ENCODE results near the gene TULP4.

GRCh38 chr6:158485431-158485830 lies 173.2 kb downstream of the TULP4 start:
- no peak for TF ChIP-seq CTCF (conservative IDR thresholded peaks at IDR 0.05 in 1 of 2, IDR thresholded peaks at IDR 0.05 in 1 of 2; ENCODE audit: low read depth in 1 of 2, low read length in 2 of 2)
- no peak for TF ChIP-seq EZH2 (IDR thresholded peaks at IDR 0.05; ENCODE audit: low read length, missing control alignments)

Measured in fibroblast of lung (primary cell).